GM18907 (cell line): ENCODE data around the gene STON2.

Experiments
- ATAC-seq: cut with Tn5 transposase; IDR thresholded peaks from one replicate; pipeline ENCODE4 v1.9.1; 2021; ENCODE audit warnings: mild to moderate bottlenecking, moderate library complexity; ENCODE audit not compliant: unreplicated experiment

STON2 gene

GRCh38 chr14:81337073-81337472 lies 63.1 kb downstream of the STON2 start:
- ATAC-seq = no peak

- ATAC-seq = no peak
Measured at GRCh38 chr14:81336009-81336408, 64.1 kb downstream of the STON2 start.

GRCh38 chr14:81332725-81333124 lies 67.4 kb downstream of the STON2 start:
- no peak for ATAC-seq

GRCh38 chr14:81331229-81332021 lies 68.7 kb downstream of the STON2 start:
- no peak for ATAC-seq

GRCh38 chr14:81330619-81331122 lies 69.5 kb downstream of the STON2 start:
- ATAC-seq = no peak

- no peak for ATAC-seq
Measured at GRCh38 chr14:81329640-81330381, 70.3 kb downstream of the STON2 start.

GRCh38 chr14:81326451-81326850 lies 73.7 kb downstream of the STON2 start:
- no peak for ATAC-seq

- ATAC-seq = no peak
Measured at GRCh38 chr14:81324011-81324410, 76.1 kb downstream of the STON2 start.

- ATAC-seq = no peak
Measured at GRCh38 chr14:81323093-81323492, 77.0 kb downstream of the STON2 start.

GRCh38 chr14:81319946-81320345 lies 80.2 kb downstream of the STON2 start:
- no peak for ATAC-seq

- ATAC-seq = no peak
Measured at GRCh38 chr14:81319314-81319713, 80.8 kb downstream of the STON2 start.

- ATAC-seq = no peak
Measured at GRCh38 chr14:81315341-81315740, 84.8 kb downstream of the STON2 start.

- no peak for ATAC-seq
Measured at GRCh38 chr14:81314443-81315175, 85.5 kb downstream of the STON2 start.

- ATAC-seq = no peak
Measured at GRCh38 chr14:81313775-81314429, 86.2 kb downstream of the STON2 start.

GRCh38 chr14:81313200-81313599 lies 86.9 kb downstream of the STON2 start:
- no peak for ATAC-seq

- no peak for ATAC-seq
Measured at GRCh38 chr14:81312289-81312876, 87.7 kb downstream of the STON2 start.

- ATAC-seq = no peak
Measured at GRCh38 chr14:81311778-81312177, 88.3 kb downstream of the STON2 start.

- no peak for ATAC-seq
Measured at GRCh38 chr14:81311141-81311540, 89.0 kb downstream of the STON2 start.

- ATAC-seq = no peak
Measured at GRCh38 chr14:81310606-81311005, 89.5 kb downstream of the STON2 start.

- ATAC-seq = no peak
Measured at GRCh38 chr14:81309511-81309910, 90.6 kb downstream of the STON2 start.
